ENCODE results near the gene TUBA4B. TPM values are rescaled to one million over a fixed set of nuclear protein-coding genes. Genes with fewer than 3 reads are reported as not detected.

Gene TUBA4B
- total RNA-seq, 2 donors from 2014 or later, result not detected

DNA sequence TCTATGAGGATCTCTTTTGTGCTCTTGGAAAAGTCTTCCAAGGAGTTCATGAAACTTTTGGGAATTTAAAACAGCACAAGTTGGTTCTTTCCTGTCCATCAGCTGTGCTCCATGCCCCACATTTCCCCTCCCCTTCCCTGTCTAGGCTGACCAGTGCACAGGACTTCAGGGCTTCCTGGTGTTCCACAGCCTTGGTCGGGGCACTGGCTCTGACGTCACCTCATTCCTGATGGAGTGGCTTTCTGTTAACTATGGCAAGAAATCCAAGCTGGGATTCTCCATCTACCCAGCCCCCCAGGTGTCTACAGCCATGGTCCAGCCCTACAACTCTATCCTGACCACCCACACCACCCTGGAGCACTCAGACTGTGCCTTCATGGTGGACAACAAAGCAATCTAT lies 18.0 kb downstream of the TUBA4B start:
- Histone ChIP-seq H3K36me3 (replicated peaks in 1 of 2; ENCODE audit: insufficient read depth in 1 of 2, low read depth in 2 of 2) (no peaks in the 10 kb centered on the region), H3K27me3 (no peaks in the 10 kb centered on the region), H3K9me3 (no peaks in the 10 kb centered on the region), H3K27ac (no peak overlapping the region), H3K4me3 (no peak overlapping the region), H3K4me1 (peaks cover 16% of the 10 kb centered on the region)
- ATAC-seq (no peak), DNase-seq (no peak)
- intact Hi-C loops (cut with DNase I), result no loop called here
- no peak for TF ChIP-seq POLR2A (IDR thresholded peaks at IDR 0.05)
- TF ChIP-seq, protein P1, sequence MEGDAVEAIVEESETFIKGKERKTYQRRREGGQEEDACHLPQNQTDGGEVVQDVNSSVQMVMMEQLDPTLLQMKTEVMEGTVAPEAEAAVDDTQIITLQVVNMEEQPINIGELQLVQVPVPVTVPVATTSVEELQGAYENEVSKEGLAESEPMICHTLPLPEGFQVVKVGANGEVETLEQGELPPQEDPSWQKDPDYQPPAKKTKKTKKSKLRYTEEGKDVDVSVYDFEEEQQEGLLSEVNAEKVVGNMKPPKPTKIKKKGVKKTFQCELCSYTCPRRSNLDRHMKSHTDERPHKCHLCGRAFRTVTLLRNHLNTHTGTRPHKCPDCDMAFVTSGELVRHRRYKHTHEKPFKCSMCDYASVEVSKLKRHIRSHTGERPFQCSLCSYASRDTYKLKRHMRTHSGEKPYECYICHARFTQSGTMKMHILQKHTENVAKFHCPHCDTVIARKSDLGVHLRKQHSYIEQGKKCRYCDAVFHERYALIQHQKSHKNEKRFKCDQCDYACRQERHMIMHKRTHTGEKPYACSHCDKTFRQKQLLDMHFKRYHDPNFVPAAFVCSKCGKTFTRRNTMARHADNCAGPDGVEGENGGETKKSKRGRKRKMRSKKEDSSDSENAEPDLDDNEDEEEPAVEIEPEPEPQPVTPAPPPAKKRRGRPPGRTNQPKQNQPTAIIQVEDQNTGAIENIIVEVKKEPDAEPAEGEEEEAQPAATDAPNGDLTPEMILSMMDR (IDR thresholded peaks at IDR 0.05), result no peak
- 92% methylated on average over 2 of the region's 2 CpGs; no CpG with 5 or more reads in 1 of the 2 donors for WGBS, 2 donors

DNA sequence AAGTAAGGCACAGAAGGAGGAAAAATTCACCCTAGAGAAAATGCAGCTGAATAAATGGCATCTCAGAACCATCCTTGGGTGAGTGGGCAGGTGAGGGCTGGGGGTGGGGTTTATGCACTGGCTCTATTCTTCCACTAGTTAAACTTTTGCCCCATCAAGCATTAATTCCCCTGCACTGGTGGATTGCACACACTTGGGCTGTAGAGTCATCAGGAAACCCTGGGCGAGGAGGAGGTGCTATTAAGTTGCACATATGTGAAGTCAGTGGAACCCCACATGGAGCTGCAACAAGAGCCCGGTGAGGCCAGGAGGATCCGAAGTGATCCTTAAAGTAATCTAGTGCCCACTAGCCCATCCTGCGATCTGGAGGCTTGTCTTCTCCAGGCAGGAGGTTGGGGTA lies 19.3 kb downstream of the TUBA4B start:
- no peak for TF ChIP-seq POLR2A (IDR thresholded peaks at IDR 0.05)
- TF ChIP-seq, protein P1 (IDR thresholded peaks at IDR 0.05), result no peak
- Histone ChIP-seq H3K36me3 (replicated peaks in 1 of 2; ENCODE audit: insufficient read depth in 1 of 2, low read depth in 2 of 2) (no peaks in the 10 kb centered on the region), H3K27me3 (no peaks in the 10 kb centered on the region), H3K27ac (no peak overlapping the region), H3K4me3 (no peak overlapping the region), H3K4me1 (peaks cover 16% of the 10 kb centered on the region), H3K9me3 (no peaks in the 10 kb centered on the region)
- WGBS, 2 donors, result 57 to 64% methylated on average over 4 of the region's 4 CpGs
- intact Hi-C loops (cut with DNase I), result no loop called here
- no peak for DNase-seq
- no peak for ATAC-seq

DNA sequence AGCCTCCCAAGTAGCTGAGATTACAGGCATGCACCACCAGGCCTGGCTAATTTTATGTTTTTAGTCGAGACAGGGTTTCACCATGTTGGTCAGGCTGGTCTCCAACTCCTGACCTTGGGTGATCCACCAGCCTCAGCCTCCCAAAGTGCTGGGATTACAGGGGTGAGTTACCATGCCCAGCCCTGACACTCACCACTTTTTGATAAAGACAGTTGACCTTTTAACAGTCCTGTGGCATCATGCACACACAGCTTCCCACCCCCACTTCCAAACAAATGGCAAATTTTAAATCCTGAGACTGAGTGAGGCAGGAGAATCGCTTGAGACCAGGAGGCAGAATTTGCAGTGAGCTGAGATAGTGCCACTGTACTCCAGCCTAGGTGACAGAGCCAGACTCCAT lies 20.0 kb downstream of the TUBA4B start:
- DNase-seq (no peak), ATAC-seq (no peak)
- Histone ChIP-seq H3K4me1 (peaks cover 22% of the 10 kb centered on the region), H3K27ac (no peak overlapping the region), H3K36me3 (replicated peaks in 1 of 2; ENCODE audit: insufficient read depth in 1 of 2, low read depth in 2 of 2) (no peaks in the 10 kb centered on the region), H3K27me3 (no peaks in the 10 kb centered on the region), H3K4me3 (no peak overlapping the region), H3K9me3 (no peaks in the 10 kb centered on the region)
- intact Hi-C loops (cut with DNase I), result no loop called here
- 64 to 68% methylated on average over 2 of the region's 2 CpGs for WGBS, 2 donors
- TF ChIP-seq, protein P1 (IDR thresholded peaks at IDR 0.05), result no peak
- TF ChIP-seq POLR2A (IDR thresholded peaks at IDR 0.05), result no peak

DNA sequence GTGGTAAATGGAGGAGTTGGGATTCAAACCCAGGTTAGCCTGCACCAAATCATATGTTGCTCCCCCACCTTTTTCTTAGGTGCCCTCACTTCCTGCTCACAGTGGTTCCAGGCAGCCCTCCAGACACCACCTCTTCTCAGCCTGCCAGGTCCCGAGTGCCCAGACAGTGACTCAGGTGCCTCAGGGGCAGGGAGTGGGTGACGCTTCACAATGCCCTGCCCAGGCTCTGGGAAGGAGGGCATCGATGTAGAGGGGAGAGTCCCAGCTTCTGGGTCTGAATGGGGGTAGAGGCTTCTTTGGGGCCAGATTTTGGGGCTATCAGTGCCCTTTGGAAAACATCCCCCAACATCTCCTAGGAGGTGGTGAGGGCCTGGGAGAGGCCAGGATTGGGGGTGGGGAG lies 20.9 kb downstream of the TUBA4B start:
- Histone ChIP-seq H3K36me3 (replicated peaks in 1 of 2; ENCODE audit: insufficient read depth in 1 of 2, low read depth in 2 of 2) (no peaks in the 10 kb centered on the region), H3K27me3 (no peaks in the 10 kb centered on the region), H3K4me1 (peaks cover 32% of the 10 kb centered on the region), H3K9me3 (no peaks in the 10 kb centered on the region), H3K4me3 (no peak overlapping the region), H3K27ac (peak overlapping the region; percentile 57 to 87 (median 66))
- no peak for DNase-seq
- TF ChIP-seq, protein P1 (IDR thresholded peaks at IDR 0.05), result no peak
- TF ChIP-seq POLR2A (IDR thresholded peaks at IDR 0.05), result no peak
- WGBS, 2 donors, result 51 to 80% methylated on average over 1 to 3 of the region's 3 CpGs
- intact Hi-C loops (cut with DNase I), result no loop called here
- ATAC-seq, result no peak

DNA sequence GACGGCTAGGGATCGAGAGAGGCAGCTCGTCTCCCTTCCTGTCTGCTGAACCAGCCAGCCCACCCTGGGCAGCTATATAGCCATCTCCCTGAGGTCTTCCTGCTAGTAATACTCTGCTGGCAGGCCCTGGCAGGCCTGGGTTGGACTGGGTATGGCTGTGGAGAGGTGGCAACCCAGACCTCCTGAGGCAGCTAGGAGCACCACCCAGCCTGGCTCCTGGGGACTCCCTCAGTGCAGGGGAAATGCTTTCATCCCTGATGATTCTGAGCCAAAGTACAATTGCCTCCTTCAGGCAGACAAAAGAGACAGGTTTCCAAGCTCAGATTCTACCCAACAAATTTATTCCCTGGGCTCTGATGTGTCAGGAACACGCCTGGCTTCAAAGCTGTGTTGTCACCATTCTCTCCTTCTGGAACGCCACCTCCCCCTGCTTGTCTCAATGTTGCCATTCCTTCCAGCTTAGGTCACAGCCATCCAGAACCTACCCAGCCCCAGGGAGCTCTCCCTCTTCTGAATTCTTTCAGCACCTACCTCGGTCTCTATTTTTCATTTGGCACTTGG lies 21.4 kb downstream of the TUBA4B start:
- Histone ChIP-seq H3K9me3 (no peaks in the 10 kb centered on the region), H3K27me3 (no peaks in the 10 kb centered on the region), H3K36me3 (replicated peaks in 1 of 2; ENCODE audit: insufficient read depth in 1 of 2, low read depth in 2 of 2) (no peaks in the 10 kb centered on the region), H3K4me3 (no peak overlapping the region), H3K27ac (peak overlapping the region; percentile 57 to 87 (median 66)), H3K4me1 (peaks cover 28% of the 10 kb centered on the region)
- WGBS, 2 donors, result 55 to 65% methylated on average over 6 of the region's 6 CpGs
- peak; percentile 17 for ATAC-seq
- peak; percentile 41 to 68 (median 52) for DNase-seq
- TF ChIP-seq, protein P1 (IDR thresholded peaks at IDR 0.05), result no peak
- peak in 1 of 3 donors; percentile 32 for TF ChIP-seq POLR2A (IDR thresholded peaks at IDR 0.05)
- intact Hi-C loops (cut with DNase I), result no loop called here

Data from body of pancreas (tissue), 4 donors.